Germinal center (tissue), 1 donor: Measurements from ENCODE around the gene TSEN2.
"Not testable (repeated sequence)": the region's sequence is repeated elsewhere in the genome, so short reads cannot be mapped to it uniquely, and the experiment has no call there.

Experiments used
- DNase-seq: peaks from one replicate; pipeline ENCODE4 v3.0.0; 2012; ENCODE audit warnings: mixed read lengths, low spot score

TSEN2 gene

GRCh38 chr3:12452361-12453330 is 31.6 kb upstream of the TSEN2 start:
- no peak for DNase-seq

- no peak for DNase-seq
These were observed 30.0 kb upstream of the TSEN2 start for GRCh38 chr3:12454076-12454815.

GRCh38 chr3:12454816-12455121 is 29.5 kb upstream of the TSEN2 start:
- DNase-seq = no peak

- no peak for DNase-seq
These were observed 28.5 kb upstream of the TSEN2 start for GRCh38 chr3:12455740-12456139.

GRCh38 chr3:12456441-12456840 is 27.8 kb upstream of the TSEN2 start:
- no peak for DNase-seq

- DNase-seq = not testable (repeated sequence)
These were observed 26.9 kb upstream of the TSEN2 start for GRCh38 chr3:12457380-12457779.

GRCh38 chr3:12458901-12459300 is 25.4 kb upstream of the TSEN2 start:
- no peak for DNase-seq

- DNase-seq = no peak
These were observed 24.2 kb upstream of the TSEN2 start for GRCh38 chr3:12460127-12460526.

GRCh38 chr3:12461097-12461649 is 23.1 kb upstream of the TSEN2 start:
- no peak for DNase-seq

GRCh38 chr3:12462159-12462947 is 21.9 kb upstream of the TSEN2 start:
- no peak for DNase-seq

GRCh38 chr3:12463686-12464085 is 20.6 kb upstream of the TSEN2 start:
- DNase-seq = no peak

GRCh38 chr3:12464181-12464580 is 20.1 kb upstream of the TSEN2 start:
- DNase-seq = no peak

GRCh38 chr3:12465151-12465835 is 19.0 kb upstream of the TSEN2 start:
- no peak for DNase-seq

- no peak for DNase-seq
These were observed 18.4 kb upstream of the TSEN2 start for GRCh38 chr3:12465836-12466225.

- no peak for DNase-seq
These were observed 16.5 kb upstream of the TSEN2 start for GRCh38 chr3:12467746-12468145.

- DNase-seq = no peak
These were observed 16.0 kb upstream of the TSEN2 start for GRCh38 chr3:12468276-12468675.

GRCh38 chr3:12468757-12469156 is 15.5 kb upstream of the TSEN2 start:
- DNase-seq = no peak

GRCh38 chr3:12469222-12469621 is 15.1 kb upstream of the TSEN2 start:
- not testable (repeated sequence) for DNase-seq

- no peak for DNase-seq
These were observed 14.2 kb upstream of the TSEN2 start for GRCh38 chr3:12470111-12470510.

- no peak for DNase-seq
These were observed 13.6 kb upstream of the TSEN2 start for GRCh38 chr3:12470680-12471079.

GRCh38 chr3:12471241-12471640 is 13.0 kb upstream of the TSEN2 start:
- DNase-seq = no peak
